Posterior cingulate gyrus (tissue), 11 donors: ENCODE data around the gene CHST7.

Experiments used
- DNase-seq, 10 donors: peaks; one replicate each; pipeline versions ENCODE4 v3.0.0 to v3.0.0-alpha.2; 2020 to 2021; ENCODE audit warnings: mixed read lengths in 3 of 10
- intact Hi-C: fragments of 100-400 bp; cut with DNase I; formaldehyde crosslinking; loops from one replicate; pipeline ENCODE4 v1.15.1; 2023

Gene CHST7

DNA sequence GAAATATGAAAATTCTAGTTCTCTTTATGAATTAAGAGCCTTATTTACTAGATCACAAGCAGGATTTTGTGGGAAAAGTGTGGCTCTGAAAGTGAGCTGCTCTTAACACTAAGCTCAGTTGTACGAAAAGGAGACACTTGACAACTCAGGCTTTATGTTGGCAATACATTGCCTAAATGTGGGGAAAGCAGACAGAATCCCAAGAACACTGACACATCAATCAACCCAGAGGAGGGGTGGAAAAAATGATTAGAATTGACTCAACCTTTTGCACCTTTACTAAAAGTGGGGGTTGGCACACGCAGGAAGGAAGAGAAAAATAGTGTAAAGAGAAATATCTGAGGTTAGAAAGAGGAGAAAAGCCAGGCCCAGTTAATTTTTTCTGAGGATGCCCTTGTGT lies 61.6 kb downstream of the CHST7 start:
- intact Hi-C loops, result no loop called here
- DNase-seq, result no peak

DNA sequence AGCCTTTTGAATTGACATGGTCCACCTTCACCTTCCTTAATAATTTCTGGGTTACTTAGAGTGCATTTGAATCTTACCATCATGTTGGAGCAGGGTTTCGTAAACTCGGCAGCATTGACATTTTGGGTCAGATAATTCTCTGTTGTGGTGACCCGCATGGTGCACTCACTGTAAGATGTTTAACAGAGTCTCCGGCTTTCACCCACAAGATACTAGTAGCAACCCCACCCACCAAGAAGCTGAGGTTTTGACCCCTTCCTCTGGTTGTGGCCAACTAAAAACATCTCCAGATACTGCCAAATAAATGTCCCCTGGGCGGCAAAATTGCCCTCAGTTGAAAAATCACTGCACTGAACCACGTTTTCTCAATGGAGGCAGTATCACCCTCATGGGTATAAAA lies 62.7 kb downstream of the CHST7 start:
- intact Hi-C loops, result no loop called here
- no peak for DNase-seq

DNA sequence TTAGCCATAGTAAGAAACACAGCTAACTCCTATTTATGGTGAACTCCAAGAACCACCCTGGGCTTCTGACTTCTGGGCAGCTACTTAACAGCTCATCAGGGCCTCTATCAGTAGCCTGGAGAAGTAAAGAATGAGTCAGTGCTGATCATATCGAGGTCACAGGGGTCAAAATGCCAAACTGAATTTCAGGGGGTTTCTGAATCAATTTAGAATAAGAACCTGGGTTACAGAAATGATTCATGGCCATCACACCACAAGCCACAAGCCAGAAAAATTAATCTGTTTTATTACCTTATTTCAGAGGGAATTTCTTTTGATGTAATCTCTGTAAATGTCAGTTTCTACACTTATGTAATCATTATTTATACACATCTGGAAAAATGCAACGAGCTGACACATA lies 64.4 kb downstream of the CHST7 start:
- DNase-seq, result no peak
- intact Hi-C loops, result no loop called here

DNA sequence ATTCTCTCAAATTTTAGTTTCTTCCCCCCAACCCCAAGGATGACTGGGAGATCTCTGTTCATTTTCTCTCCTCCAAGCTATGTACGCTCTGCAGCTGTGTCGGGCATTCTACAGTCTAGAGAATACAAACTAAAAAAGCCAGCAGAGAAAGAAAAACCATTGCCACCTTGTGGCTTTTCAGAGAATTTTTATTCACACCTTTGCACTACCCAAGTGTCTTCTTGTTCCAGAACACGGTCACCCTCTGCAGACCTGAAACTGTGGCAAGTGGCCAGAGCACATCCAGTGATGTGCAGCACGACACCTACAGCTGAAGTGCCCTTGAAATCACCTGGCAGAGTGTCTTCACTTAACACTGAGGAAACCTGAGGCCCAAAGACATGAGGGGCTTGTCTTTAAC lies 68.6 kb downstream of the CHST7 start:
- intact Hi-C loops, result loop anchor here (10.0 kb wide), 1 partner anchor 67 kb away; the partner anchor contains the start of gene CHST7

DNA sequence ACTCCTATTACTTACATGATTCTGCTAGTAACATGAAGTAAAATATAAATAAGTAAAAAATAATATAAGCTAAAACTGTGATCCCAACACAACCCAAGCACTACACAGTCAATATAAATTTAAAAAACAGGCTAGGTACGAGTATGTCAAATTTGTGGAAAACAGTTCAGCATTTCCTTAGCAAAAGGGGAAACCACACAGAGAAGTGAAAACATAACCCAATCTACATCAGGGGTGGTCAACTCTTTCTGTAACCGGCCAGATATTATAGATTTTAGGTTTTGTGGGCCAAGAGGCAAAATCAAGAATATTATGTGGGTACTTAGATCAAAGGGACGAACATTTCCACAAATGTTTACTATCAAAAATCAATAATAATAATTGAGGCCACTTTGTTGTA lies 70.1 kb downstream of the CHST7 start:
- intact Hi-C loops, result loop anchor here (10.0 kb wide), 1 partner anchor 69 kb away; the partner anchor contains the start of gene CHST7
- DNase-seq, result no peak

More for the DNA sequence above, 68.6 kb downstream of the CHST7 start:
- no peak for DNase-seq

DNA sequence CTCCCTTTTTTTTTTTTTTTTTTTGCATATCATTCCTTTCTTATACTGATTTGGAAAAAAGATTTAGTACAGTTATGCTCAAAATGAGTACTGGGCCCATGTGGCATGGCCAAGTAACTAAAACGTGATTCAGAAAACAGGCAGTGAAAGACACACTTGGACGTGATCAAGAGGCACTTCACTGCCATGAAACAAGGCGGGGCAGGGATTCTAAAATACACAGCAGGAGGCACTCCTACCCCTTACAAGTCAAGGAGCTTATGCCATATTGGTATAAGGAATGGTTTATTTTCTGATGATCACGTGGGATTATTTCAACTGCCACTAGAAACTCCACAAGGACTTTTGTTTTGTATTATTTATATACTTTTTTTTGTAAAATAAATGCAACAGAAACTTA lies 72.0 kb downstream of the CHST7 start:
- no peak for DNase-seq
- intact Hi-C loops, result loop anchor here (10.0 kb wide), 1 partner anchor 71 kb away; the partner anchor contains the start of gene CHST7

DNA sequence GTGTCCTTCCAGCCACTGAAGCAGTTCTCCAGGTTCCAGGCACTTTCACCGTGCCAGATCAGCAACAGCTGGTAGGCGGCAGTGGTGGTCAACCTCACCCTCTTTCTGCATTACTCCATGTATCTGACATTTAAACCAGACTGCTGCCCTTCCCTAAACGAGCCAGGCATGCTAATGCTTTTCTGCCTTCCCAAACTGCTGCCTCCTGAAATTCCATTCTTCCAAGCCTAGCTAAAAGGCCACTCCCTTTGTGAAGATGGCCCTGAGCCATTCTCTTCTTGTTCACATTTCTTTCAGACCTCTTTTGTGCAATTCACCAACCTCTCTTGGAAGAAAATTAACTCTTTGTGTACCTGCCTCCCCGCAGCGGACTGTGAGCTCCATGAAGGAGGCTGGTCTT lies 73.7 kb downstream of the CHST7 start:
- DNase-seq, result no peak
- intact Hi-C loops, result loop anchor here (10.0 kb wide), 1 partner anchor 72 kb away; the partner anchor contains the start of gene CHST7
